ENCODE measurements around the gene LTBP1.

DNA sequence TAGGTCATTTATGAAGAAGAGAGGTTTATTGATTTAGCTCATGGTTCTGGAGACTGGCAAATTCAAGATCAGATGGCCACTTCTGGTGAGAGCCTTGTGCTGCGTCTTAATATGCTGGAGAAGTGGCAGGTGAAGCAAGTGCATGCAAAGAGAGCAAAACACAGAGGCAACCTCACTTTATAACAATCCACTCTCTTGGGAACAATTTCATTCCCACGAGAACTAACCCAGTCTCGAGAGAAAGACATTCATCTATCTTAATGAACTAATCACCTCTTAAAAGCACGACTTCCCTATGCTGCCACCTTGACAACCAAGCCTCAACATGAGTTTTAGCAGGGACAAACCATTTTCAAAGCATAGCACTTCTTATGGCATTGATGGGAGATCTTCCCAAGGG is 343.2 kb downstream of the LTBP1 start:
- TF ChIP-seq CTCF (IDR thresholded peaks at IDR 0.05) (no peak), POLR2A (IDR thresholded peaks at IDR 0.05) (no peak)
